Measurements from ENCODE around the gene LRMDA.

GRCh38 chr10:76184647-76185046 is 753.2 kb downstream of the LRMDA start:
- TF ChIP-seq, protein P1, sequence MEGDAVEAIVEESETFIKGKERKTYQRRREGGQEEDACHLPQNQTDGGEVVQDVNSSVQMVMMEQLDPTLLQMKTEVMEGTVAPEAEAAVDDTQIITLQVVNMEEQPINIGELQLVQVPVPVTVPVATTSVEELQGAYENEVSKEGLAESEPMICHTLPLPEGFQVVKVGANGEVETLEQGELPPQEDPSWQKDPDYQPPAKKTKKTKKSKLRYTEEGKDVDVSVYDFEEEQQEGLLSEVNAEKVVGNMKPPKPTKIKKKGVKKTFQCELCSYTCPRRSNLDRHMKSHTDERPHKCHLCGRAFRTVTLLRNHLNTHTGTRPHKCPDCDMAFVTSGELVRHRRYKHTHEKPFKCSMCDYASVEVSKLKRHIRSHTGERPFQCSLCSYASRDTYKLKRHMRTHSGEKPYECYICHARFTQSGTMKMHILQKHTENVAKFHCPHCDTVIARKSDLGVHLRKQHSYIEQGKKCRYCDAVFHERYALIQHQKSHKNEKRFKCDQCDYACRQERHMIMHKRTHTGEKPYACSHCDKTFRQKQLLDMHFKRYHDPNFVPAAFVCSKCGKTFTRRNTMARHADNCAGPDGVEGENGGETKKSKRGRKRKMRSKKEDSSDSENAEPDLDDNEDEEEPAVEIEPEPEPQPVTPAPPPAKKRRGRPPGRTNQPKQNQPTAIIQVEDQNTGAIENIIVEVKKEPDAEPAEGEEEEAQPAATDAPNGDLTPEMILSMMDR (IDR thresholded peaks at IDR 0.05) = no peak
- no peak for TF ChIP-seq POLR2A (IDR thresholded peaks at IDR 0.05)

All from adrenal gland (tissue), 5 donors.